GM18517 (cell line): ENCODE data around the gene PCDHAC2.

Source experiments
- ATAC-seq: cut with Tn5 transposase; IDR thresholded peaks from one replicate; pipeline ENCODE4 v1.9.1; 2021; ENCODE audit warnings: mild to moderate bottlenecking, moderate library complexity; ENCODE audit not compliant: unreplicated experiment

The PCDHAC2 gene

DNA sequence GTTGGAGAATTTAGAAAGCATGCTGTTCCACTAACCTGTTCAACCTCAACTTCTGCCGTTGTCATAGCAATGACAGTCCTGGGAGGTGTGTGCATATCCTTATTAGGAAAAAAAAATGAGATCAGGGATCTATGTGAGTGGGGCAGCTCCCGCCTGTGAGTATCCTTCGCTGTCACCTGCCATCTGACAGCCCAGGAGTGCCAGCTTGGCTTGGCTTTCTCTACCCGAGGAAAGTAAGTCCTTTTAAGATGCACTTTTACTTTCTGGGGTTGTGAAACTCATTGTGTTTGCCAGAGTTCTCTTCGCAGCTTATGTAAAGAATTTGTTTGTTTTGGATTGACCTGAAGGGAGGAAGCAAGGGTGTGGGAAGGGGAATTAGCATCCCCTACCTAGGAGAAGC lies 21.8 kb downstream of the PCDHAC2 start:
- ATAC-seq = no peak

GRCh38 chr5:140988608-140989007 lies 22.3 kb downstream of the PCDHAC2 start:
- ATAC-seq = no peak

- no peak for ATAC-seq
These were observed 23.2 kb downstream of the PCDHAC2 start for GRCh38 chr5:140989254-140990020.

- ATAC-seq = no peak
These were observed 26.6 kb downstream of the PCDHAC2 start for GRCh38 chr5:140992828-140993227.

- ATAC-seq = no peak
These were observed 29.8 kb downstream of the PCDHAC2 start for GRCh38 chr5:140996060-140996459.

DNA sequence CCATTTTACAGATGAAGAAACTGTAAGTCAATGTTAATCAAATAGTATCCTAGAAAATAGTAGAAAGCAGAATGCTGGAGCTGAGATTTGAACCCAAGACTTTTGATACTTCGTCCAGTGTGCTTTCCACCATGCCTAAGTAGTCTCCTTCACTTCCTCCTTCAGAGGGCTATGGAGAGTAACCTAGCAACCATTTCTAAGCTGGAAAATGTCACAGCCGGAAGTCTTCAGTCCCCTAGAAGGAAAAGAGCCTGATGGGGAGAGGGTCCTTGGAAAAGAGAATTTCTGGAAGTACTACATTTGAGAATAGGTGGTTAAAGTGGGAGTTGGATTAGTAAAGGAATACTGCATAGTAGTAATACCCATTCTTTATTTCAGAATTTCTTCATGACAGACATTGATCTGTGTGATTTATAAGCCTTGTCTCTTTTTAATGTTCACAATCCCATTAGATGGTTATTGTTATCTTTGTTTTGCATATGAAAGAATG lies 32.7 kb downstream of the PCDHAC2 start:
- ATAC-seq = no peak

GRCh38 chr5:141001446-141001843 lies 35.2 kb downstream of the PCDHAC2 start:
- ATAC-seq = no peak

DNA sequence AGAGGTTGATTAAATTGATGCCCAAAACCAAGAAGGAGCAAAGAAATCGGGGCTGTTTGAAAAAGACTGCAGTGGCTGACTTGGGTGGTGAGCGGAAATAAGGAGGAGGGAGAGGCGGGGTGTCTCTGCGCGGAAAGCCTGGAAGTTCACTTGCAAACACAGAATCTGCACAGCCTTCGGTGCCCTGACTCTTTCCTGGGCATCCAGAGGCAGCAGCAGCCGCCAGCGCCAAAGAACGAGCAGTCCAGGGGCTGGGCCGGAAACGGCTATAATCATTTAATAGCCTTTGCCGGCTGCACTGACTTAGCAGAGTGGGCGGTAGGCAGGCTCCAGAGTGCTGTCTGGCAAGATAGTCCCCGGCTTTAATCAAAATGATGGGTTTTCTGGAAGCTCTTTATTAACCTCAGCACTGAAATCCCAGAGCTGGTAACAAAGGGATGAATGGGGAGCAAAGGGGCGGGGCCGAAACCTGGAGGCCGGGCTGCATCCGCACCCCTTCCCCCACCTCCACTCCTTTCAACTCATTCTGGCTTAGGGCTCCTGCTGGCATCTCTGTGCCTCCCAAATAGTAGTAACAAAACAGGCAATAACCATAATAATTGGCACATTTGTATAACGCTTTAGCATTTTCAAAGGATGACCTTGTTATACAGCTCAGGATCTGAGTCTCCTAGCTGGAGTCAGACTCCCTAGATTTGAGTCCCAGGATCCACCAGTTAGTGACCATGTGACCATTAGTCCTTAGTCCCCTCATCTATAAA lies 35.7 kb downstream of the PCDHAC2 start:
- ATAC-seq = no peak

DNA sequence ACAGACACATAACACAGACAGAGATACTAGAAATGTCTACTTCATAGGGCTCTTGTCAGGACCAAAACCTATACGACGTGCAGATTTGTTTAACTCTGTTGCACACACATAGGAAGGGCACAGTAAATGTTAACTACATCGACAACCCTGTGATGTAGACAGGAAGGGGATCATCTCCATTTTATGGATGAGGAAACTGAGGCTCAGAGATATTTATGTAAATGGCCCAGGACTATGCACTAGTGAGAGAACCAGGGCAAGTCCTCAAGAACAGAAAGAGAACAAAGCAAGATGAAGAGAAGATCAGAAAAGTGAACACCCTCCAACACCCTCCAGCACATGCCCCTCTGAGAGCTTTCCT lies 36.3 kb downstream of the PCDHAC2 start:
- ATAC-seq = no peak

DNA sequence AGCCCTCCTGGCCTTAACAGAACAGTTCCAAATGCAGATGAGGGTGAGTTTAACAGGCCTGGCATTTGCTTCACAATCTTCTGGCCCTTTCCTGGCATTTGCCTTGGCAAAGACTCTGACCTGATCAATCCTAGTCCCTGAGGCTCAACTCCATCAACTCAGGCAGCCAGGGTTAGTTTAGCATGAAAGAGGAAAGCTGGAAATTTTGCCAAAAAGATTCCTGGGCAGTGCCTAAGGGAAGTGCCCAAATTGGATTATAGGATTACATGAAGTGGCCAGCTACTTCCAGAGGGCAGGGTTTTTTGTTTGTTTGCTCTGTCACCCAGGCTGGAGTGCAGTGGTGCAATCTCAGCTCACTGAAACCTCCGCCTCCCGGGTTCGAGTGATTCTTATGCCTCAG lies 36.8 kb downstream of the PCDHAC2 start:
- no peak for ATAC-seq

DNA sequence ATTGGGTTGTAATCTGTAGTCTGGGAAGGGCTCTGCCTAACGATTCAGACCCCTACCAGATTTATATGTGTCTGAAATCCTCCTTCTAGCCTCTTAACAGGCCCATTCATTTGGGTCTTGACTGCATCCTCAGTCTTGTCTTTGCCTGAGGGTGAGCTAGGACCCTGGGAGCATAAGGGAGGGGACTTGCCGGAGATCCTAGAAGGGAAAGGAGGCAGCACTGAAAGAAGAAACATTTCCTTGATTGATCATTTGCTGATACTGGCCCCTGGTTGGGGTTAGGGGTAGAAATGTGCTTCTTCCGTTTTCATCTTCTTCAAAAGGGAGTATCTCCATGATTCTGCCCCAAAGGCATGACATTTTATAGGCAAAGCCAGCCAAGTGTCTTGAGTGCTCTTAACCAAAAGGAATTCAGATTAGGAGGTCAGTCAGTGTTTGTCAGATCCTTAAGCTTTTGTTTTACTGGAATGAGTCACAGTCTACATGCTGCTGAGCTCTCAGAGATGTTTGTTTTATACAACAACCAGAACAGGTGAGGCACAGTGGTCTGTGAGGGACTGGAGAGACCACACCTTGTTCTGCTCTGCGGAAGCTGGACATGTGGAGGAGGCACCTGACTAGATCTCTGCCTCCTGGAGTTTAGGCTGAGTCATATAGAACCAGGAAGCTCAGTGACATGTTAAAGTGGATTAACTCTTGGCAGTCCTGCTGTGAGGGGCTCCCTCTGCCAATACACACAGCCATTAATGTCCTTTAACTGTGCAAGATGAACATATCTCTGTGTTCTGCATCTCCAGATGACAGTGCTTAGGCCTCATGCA lies 37.7 kb downstream of the PCDHAC2 start:
- ATAC-seq = no peak

DNA sequence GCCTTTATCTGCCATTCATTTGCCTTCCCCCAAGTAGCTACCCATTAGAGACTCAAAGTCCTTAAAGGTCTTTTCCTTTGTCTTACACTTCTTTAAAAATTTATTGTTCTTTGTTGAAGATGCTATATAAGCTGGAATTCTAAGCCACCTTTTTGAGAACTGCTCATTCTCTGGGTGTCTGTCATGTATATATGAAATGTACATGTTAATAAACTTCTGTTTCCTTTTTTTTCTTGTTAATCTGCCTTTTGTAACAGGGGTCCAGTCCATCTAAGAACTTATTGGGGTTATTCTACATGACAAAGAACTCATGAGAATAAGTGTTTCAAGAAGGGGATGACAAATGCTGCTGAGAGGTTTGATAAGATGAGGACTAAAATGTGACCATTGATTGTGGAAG lies 41.5 kb downstream of the PCDHAC2 start:
- ATAC-seq = no peak

GRCh38 chr5:141010047-141010793 lies 43.9 kb downstream of the PCDHAC2 start:
- no peak for ATAC-seq

GRCh38 chr5:141017943-141018342 lies 51.7 kb downstream of the PCDHAC2 start:
- ATAC-seq = no peak
